ENCODE measurements around the gene KCNIP1. TPM values are rescaled to one million over a fixed set of nuclear protein-coding genes. Genes with fewer than 3 reads are reported as not detected.
A peak's percentile ranks its signal among the peaks of the same experiment; 100 is the strongest.

KCNIP1 gene
- total RNA-seq, 1 experiment from 2014 or later, result not detected

DNA sequence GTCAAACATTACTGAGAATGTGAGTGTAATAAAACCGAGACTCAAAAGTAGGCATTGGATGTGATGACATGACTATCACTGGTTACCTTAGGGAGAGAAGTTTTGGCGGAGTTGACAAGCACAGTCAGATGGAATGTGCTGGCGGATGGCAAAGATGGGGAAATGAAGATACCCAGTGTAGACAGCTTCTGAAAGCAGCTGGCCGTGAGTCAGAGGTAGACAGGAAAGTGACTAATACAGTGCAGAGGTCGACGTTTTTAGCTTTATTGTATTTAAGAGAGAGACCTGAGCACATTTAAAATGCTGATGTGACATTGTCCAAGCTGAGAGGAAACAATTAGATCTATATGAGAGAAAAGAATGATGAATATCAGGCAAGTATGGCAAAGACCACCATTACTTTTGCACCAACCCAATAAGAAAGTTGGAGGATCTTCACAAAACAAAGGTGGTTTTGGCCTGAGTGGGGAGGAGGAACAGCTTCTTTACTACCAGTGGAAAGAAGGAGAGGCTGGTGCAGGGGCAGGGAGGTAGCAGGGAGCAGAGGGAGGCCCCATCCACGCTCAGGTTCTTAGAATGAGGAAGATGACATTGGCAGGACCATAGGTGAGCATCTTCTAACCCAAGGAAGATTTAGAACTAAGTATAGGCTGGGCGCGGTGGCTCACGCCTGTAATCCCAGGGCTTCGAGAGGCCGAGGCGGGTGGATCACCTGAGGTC lies 36.7 kb upstream of the KCNIP1 start:
- DNase-seq (ENCODE audit: low read depth, low spot score), result peak; percentile 39
- H3K9me3 ChIP-seq (ENCODE audit: control insufficient read depth, insufficient read depth, low read depth, low read length), result no peaks in the 10 kb centered on the region
- BruUV-seq (replicated peaks), result no TSS peak
- no peak overlapping the region for H3K27ac ChIP-seq (ENCODE audit: low read length)
- in situ Hi-C loops (cut with HindIII; ENCODE audit: low pct_unique_long_range_greater_than_20kb, low sequenced_read_pairs), result no loop called here
- H3K36me3 ChIP-seq (ENCODE audit: control insufficient read depth, insufficient read depth, low read length), result no peaks in the 10 kb centered on the region
- POLR2A ChIA-PET, result no interaction called here
- CTCF ChIA-PET, result no interaction called here
- intact Hi-C loops (cut with micrococcal nuclease; ENCODE audit: unreplicated experiment), result no loop called here
- no peaks in the 10 kb centered on the region for H3K4me1 ChIP-seq (ENCODE audit: control insufficient read depth, insufficient read depth, low read length)
- H3K27me3 ChIP-seq (ENCODE audit: control insufficient read depth, insufficient read depth, low read length), result no peaks in the 10 kb centered on the region
- peak; percentile 90 for ATAC-seq
- no peak overlapping the region for H3K4me3 ChIP-seq (ENCODE audit: low read depth in 2 of 2, low read length in 2 of 2)
- TF ChIP-seq POLR2AphosphoS5 (IDR thresholded peaks at IDR 0.05; ENCODE audit: low read depth, low read length) (no peak), CTCF (IDR thresholded peaks at IDR 0.05) (no peak), SIN3A (IDR thresholded peaks at IDR 0.05; ENCODE audit: borderline replicate concordance, insufficient read depth, low read depth, low read length) (no peak), TCF7L2 (IDR thresholded peaks at IDR 0.05; ENCODE audit: low read depth, low read length) (no peak), REST (IDR thresholded peaks at IDR 0.05; ENCODE audit: insufficient read depth in 1 of 2, low read depth in 2 of 2, low read length in 1 of 2) (no peak)

GRCh38 chr5:170468633-170469285 lies 35.1 kb upstream of the KCNIP1 start:
- no peaks in the 10 kb centered on the region for H3K36me3 ChIP-seq (ENCODE audit: control insufficient read depth, insufficient read depth, low read length)
- BruUV-seq (replicated peaks), result no TSS peak
- CTCF ChIA-PET, result no interaction called here
- in situ Hi-C loops (cut with HindIII; ENCODE audit: low pct_unique_long_range_greater_than_20kb, low sequenced_read_pairs), result no loop called here
- DNase-seq (ENCODE audit: low read depth, low spot score), result no peak
- H3K4me1 ChIP-seq (ENCODE audit: control insufficient read depth, insufficient read depth, low read length), result no peaks in the 10 kb centered on the region
- no peak overlapping the region for H3K4me3 ChIP-seq (ENCODE audit: low read depth in 2 of 2, low read length in 2 of 2)
- H3K27me3 ChIP-seq (ENCODE audit: control insufficient read depth, insufficient read depth, low read length), result no peaks in the 10 kb centered on the region
- no peak overlapping the region for H3K27ac ChIP-seq (ENCODE audit: low read length)
- no peak for TF ChIP-seq REST (IDR thresholded peaks at IDR 0.05; ENCODE audit: insufficient read depth in 1 of 2, low read depth in 2 of 2, low read length in 1 of 2)
- TF ChIP-seq POLR2AphosphoS5 (IDR thresholded peaks at IDR 0.05; ENCODE audit: low read depth, low read length), result no peak
- no peak for TF ChIP-seq TCF7L2 (IDR thresholded peaks at IDR 0.05; ENCODE audit: low read depth, low read length)
- no peak for TF ChIP-seq CTCF (IDR thresholded peaks at IDR 0.05)
- TF ChIP-seq SIN3A (IDR thresholded peaks at IDR 0.05; ENCODE audit: borderline replicate concordance, insufficient read depth, low read depth, low read length), result no peak
- H3K9me3 ChIP-seq (ENCODE audit: control insufficient read depth, insufficient read depth, low read depth, low read length), result no peaks in the 10 kb centered on the region
- intact Hi-C loops (cut with micrococcal nuclease; ENCODE audit: unreplicated experiment), result no loop called here
- ATAC-seq, result no peak
- POLR2A ChIA-PET, result no interaction called here

Measured in Panc1 (cell line).